Psoas muscle (tissue), 8 donors: ENCODE data around the gene SLC26A3. TPM values are rescaled to one million over a fixed set of nuclear protein-coding genes. Genes with fewer than 3 reads are reported as not detected.

Source experiments
- ATAC-seq, 4 donors: fragments of 200-7000 bp; cut with Tn5 transposase; one replicate each; pipeline ENCODE4 v1.9.1; 2020; ENCODE audit warnings: moderate library complexity in 3 of 4, mild to moderate bottlenecking in 2 of 4
- DNase-seq, 2 donors: peaks; one replicate each; pipeline ENCODE4 v3.0.0-alpha.2; 2020
- H3K27ac ChIP-seq: fragments of 200-600 bp; one replicate; pipeline ENCODE4 v1.8.0; 2022
- H3K27me3 ChIP-seq, 3 donors: fragments of 200-600 bp in 1 of 3; one replicate each; pipeline versions ENCODE4 v1.6.1 to v1.8.0; 2013 to 2022; ENCODE audit warnings: low read length in 2 of 3, mild to moderate bottlenecking in 2 of 3, moderate library complexity in 1 of 3; ENCODE audit not compliant: insufficient read depth in 3 of 3
- H3K36me3 ChIP-seq, 2 donors: fragments of 200-600 bp in 1 of 2; one replicate each; pipeline versions ENCODE4 v1.6.1 to v1.8.0; 2013 to 2022; ENCODE audit warnings: low read depth in 1 of 2, mild to moderate bottlenecking in 1 of 2, moderate library complexity in 1 of 2; ENCODE audit not compliant: insufficient read depth in 1 of 2
- H3K4me1 ChIP-seq: fragments of 200-600 bp; one replicate; pipeline ENCODE4 v1.8.0; 2022
- H3K4me3 ChIP-seq: fragments of 200-600 bp; one replicate; pipeline ENCODE4 v1.8.0; 2022; ENCODE audit warnings: mild to moderate bottlenecking
- H3K9me3 ChIP-seq: fragments of 200-600 bp; one replicate; pipeline ENCODE4 v1.8.0; 2022
- WGBS, 3 donors: extraction: QIAGEN DNeasy Blood & Tissue Kit; methylation state at CpG; one replicate each; pipeline versions ENCODE4 v1.1.6 to v1.1.7; 2013; 5-methylcytosine and 5-hydroxymethylcytosine counted together
- intact Hi-C, 2 donors: fragments of 100-400 bp; cut with DNase I; formaldehyde crosslinking; loops; one replicate each; pipeline versions ENCODE4 v1.11.0 to v1.14.2; 2022
- polyA plus RNA-seq, 3 donors: library from polyadenylated mRNA; stranded (reverse); fragments of 200-250 nt; gene quantifications; one replicate each; pipeline ENCODE4 v1.2.3, GENCODE V29; 2013
- total RNA-seq, 4 donors: library from RNA; stranded (reverse); fragmentation: NEBNext Ultra II Directional in 2 of 4; extraction: Animal tissue kit (Norgen Biotek cat#: 25700) in 2 of 4; gene quantifications; one replicate each; pipeline versions ENCODE4 v1.2.1 to v1.2.4, GENCODE V29; 2021 to 2023
- TF ChIP-seq, protein P1 (sequence below): fragments of 200-600 bp; IDR thresholded peaks from one replicate; pipeline ENCODE4 v1.8.0; 2022; ENCODE audit warnings: antibody characterized with exemption
- donor health status: healthy with polysubstance abuse.
- donor health status: DM: no; HTN: no; CAD: no; lungs with moderate emphysema.
- donor health status: Bipolar disorder and iron deficiency.
- donor health status: healthy.
- donor health status: DM: yes; HTN: yes; CAD: no.
- donor health status: DM: no; HTN: no; CAD: no.
- donor health status: DM: no; HTN: no; CAD: no.
- donor health status: DM: yes; HTN: yes; CAD: no.

Gene SLC26A3
- total and polyA plus RNA-seq, 7 donors: 0.10 to 0.29 (median 0.18) TPM; not detected in 3

DNA sequence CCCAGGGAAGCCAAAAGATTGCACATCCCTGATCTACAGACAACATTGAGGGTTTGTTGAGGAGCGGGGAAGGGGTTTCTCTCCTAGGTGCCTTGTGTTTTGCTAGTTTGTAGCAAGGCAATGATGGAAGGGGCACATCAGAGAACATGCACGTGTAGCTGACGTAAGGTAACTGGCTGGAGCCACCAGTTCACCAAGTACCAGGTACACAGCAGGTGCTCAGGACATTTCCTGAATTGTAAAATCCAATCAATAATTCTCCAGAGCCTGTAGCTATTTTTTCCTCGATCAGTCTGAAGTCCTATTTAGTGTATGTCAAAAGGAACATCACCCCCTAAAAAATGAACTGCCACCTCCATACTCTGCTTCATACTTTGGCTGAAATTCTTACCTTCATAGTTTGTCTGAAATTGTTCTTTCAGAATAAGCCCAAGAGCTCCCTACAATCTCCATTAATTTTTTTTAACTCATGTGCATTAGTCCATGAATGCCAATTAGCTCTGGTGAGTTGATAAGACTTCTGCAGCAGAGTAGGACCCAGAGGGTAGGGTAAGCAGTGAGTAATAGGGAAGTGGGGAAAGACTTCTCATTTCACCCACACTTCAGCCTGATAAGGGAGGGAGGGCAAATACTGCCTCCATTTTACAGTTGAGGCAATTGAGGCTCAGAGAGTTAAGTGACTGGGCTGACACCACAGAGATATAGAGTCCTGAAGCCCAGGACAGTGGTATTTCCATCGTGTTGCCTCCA lies 36.0 kb upstream of the SLC26A3 start:
- ATAC-seq (no peak), DNase-seq (no peak)
- 85 to 92% (median 92%) methylated on average over 5 of the region's 5 CpGs for WGBS, 3 donors
- no peak overlapping the region for H3K4me3 ChIP-seq
- H3K9me3 ChIP-seq: no peaks in the 10 kb centered on the region
- intact Hi-C loops: no loop called here
- TF ChIP-seq, protein P1, sequence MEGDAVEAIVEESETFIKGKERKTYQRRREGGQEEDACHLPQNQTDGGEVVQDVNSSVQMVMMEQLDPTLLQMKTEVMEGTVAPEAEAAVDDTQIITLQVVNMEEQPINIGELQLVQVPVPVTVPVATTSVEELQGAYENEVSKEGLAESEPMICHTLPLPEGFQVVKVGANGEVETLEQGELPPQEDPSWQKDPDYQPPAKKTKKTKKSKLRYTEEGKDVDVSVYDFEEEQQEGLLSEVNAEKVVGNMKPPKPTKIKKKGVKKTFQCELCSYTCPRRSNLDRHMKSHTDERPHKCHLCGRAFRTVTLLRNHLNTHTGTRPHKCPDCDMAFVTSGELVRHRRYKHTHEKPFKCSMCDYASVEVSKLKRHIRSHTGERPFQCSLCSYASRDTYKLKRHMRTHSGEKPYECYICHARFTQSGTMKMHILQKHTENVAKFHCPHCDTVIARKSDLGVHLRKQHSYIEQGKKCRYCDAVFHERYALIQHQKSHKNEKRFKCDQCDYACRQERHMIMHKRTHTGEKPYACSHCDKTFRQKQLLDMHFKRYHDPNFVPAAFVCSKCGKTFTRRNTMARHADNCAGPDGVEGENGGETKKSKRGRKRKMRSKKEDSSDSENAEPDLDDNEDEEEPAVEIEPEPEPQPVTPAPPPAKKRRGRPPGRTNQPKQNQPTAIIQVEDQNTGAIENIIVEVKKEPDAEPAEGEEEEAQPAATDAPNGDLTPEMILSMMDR: no peak
- no peaks in the 10 kb centered on the region for H3K4me1 ChIP-seq
- no peaks in the 10 kb centered on the region for H3K36me3 ChIP-seq
- no peaks in the 10 kb centered on the region for H3K27me3 ChIP-seq
- no peak overlapping the region for H3K27ac ChIP-seq

DNA sequence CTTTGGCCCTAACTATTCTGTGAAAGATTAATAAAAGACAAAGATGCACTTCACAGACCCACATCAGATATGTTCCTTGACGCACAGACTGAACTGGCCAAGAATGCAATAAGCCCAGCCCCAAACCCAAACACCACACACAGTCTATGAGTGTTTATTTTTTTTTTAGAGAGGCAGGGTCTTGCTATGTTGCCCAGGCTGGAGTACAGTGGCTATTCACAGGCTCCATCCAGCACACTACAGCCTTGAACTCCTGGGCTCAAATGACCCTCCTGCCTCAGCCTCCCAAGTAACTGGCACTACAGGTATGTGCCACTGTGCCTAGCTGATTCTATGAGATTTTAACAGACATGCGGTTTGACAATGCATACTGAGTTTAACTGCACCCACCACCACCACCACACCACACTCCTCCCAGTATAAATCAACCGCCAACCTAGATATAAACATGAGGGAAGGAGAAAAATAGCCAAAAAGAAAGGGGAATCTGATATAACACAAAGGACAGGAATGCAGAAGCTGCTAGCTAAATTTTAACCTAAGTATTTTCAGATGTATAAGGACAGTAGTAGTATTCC lies 35.1 kb upstream of the SLC26A3 start:
- DNase-seq (no peak), ATAC-seq (no peak)
- Histone ChIP-seq H3K9me3 (no peaks in the 10 kb centered on the region), H3K4me1 (no peaks in the 10 kb centered on the region), H3K4me3 (no peak overlapping the region), H3K27me3 (no peaks in the 10 kb centered on the region), H3K27ac (no peak overlapping the region), H3K36me3 (no peaks in the 10 kb centered on the region)
- intact Hi-C loops: no loop called here
- TF ChIP-seq, protein P1: no peak
- 88 to 94% (median 94%) methylated on average over 3 of the region's 3 CpGs for WGBS, 3 donors

- no peaks in the 10 kb centered on the region for H3K4me1 ChIP-seq
- no peaks in the 10 kb centered on the region for H3K36me3 ChIP-seq
- TF ChIP-seq, protein P1: no peak
- DNase-seq (no peak), ATAC-seq (no peak)
- H3K27me3 ChIP-seq: no peaks in the 10 kb centered on the region
- no peak overlapping the region for H3K27ac ChIP-seq
- WGBS, 3 donors: 33 to 65% (median 48%) methylated on average over 1 of the region's 1 CpG
- H3K9me3 ChIP-seq: no peaks in the 10 kb centered on the region
- no peak overlapping the region for H3K4me3 ChIP-seq
- intact Hi-C loops: no loop called here
These were observed 34.1 kb upstream of the SLC26A3 start for GRCh38 chr7:107837145-107837512.

DNA sequence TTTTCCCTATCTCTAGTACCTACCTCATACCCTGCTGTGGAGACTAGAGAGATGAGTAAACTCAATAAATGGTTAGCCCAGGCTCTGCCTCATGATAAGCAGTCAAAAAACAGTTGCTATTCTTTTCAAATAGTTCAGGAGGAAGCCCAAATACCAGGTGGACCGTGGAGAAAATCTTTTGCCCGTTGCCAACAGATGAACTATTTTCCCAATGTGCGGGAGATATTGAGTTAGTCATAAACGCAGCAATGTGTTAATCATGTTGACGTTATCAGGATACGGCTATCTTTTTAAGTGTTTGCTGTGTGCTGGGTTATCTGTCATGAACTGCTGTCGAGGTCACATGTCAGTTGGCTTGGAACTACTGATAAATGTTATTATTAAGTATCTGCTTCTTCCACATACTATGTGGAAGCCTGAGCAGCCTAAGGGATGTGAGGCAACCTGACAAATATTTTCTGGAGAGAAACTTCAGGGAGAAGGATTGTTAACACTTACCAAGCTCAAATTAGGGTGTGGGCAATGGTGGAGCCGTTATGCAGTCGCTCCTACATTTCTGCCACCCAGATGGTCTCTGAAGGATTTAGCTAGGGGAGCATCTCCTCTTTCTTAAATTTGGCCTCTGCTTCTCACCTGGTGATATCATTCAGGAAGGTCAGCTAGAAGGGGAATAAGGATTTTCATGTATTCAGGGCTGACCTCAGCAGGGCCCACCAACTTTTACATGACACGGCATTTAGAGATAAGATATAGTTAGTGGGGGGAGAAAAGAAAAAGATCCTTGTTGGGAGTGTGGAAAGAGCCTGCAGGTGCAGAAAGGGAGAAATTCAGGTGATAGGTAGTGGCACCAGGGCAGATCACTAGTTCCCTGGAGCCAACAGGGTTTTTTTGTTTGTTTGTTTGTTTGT lies 33.5 kb upstream of the SLC26A3 start:
- WGBS, 3 donors: 66 to 76% (median 74%) methylated on average over 10 of the region's 10 CpGs
- DNase-seq (no peak), ATAC-seq (no peak)
- Histone ChIP-seq H3K9me3 (no peaks in the 10 kb centered on the region), H3K4me3 (no peak overlapping the region), H3K27me3 (no peaks in the 10 kb centered on the region), H3K36me3 (no peaks in the 10 kb centered on the region), H3K27ac (no peak overlapping the region), H3K4me1 (no peaks in the 10 kb centered on the region)
- TF ChIP-seq, protein P1: no peak
- intact Hi-C loops: no loop called here
